ACC112 (cell line): ENCODE data around the gene RABL3.
"Not testable (repeated sequence)": the region's sequence is repeated elsewhere in the genome, so short reads cannot be mapped to it uniquely, and the experiment has no call there.

ENCODE experiments used
- H2AFZ ChIP-seq: fragments of 200-600 bp; sonication (generic); one replicate; pipeline ENCODE4 v1.6.0; 2017; ENCODE audit warnings: antibody characterized with exemption, low read length; ENCODE audit not compliant: unreplicated experiment
- H3K27ac ChIP-seq: fragments of 200-600 bp; sonication (generic); 2 replicates; pipeline ENCODE4 v1.5.1; 2014; ENCODE audit warnings: low read depth, mild to moderate bottlenecking, antibody characterized with exemption, low read length, moderate library complexity
- H3K27me3 ChIP-seq: fragments of 200-600 bp; sonication (generic); 2 replicates; pipeline ENCODE4 v1.6.1; 2014; ENCODE audit warnings: mild to moderate bottlenecking, antibody characterized with exemption, low read length, moderate library complexity, mixed read lengths; ENCODE audit not compliant: insufficient read depth
- H3K36me3 ChIP-seq: fragments of 200-600 bp; sonication (generic); 2 replicates; pipeline ENCODE4 v1.6.1; 2016; ENCODE audit warnings: mild to moderate bottlenecking, antibody characterized with exemption, low read length, moderate library complexity, mixed read lengths; ENCODE audit not compliant: insufficient read depth
- H3K4me1 ChIP-seq: fragments of 200-600 bp; sonication (generic); one replicate; pipeline ENCODE4 v1.6.1; 2016; ENCODE audit warnings: low read length, mixed read lengths; ENCODE audit not compliant: insufficient read depth, unreplicated experiment, control insufficient read depth
- H3K4me3 ChIP-seq: fragments of 200-600 bp; sonication (generic); 2 replicates; pipeline ENCODE4 v1.5.1; 2014; ENCODE audit warnings: mild to moderate bottlenecking, low read depth, low read length
- H3K79me2 ChIP-seq: fragments of 200-600 bp; sonication (generic); one replicate; pipeline ENCODE4 v1.6.0; 2016; ENCODE audit warnings: low read length; ENCODE audit not compliant: control insufficient read depth, unreplicated experiment, insufficient read depth

RABL3 gene

DNA sequence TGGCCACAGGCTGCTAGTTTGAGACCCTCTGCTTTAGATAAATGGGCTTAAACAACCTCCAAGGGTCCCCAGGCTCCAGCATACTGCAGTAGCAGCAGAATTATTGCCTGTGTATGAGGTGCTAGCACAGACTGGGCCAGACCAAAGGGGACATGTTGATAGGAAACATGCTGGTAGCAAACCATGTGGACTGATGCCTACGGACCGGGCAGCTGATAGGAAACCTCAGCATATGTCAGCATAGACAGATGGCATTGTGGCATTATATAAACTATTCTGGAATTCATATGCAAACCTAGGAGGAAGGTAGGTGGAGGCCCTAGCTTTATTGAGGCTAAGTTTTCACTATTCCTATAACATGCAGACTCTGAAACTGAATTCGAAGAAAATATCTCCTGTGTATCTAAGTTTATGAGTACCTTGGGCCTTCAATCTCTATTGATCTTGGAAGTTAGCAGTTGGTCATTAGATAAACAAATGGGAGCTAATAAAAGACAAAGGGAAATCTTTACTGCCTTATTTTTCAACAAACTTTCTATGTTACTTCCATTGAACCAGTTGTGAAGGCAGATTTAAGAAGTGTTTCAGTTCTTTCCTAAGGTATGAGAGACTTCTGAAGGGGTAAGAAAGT is 58.5 kb downstream of the RABL3 start:
- Histone ChIP-seq H2AFZ (no peak overlapping the region), H3K27me3 (no peaks in the 10 kb centered on the region), H3K79me2 (no peaks in the 10 kb centered on the region), H3K36me3 (no peaks in the 10 kb centered on the region), H3K4me1 (peaks cover 7% of the 10 kb centered on the region), H3K4me3 (no peak overlapping the region), H3K27ac (no peak overlapping the region)

DNA sequence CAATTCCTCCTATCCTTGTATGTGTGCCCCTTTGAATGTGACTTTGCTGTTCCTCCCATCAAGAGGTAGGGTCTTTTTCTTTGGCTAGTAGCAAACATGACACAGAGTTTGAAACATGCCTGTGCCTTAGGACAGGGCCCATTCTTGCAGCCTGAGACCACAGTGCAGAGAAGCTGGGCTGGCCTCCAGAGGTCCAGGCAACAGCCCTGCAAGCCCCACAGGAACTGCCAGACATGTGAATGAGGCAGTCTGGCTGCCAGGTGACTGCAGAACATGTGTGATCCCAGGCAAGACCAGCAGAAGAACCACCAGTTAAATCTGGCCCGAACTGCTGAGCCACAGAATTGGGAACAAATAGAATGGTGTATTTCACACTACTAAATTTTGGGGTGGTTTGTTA is 59.1 kb downstream of the RABL3 start:
- Histone ChIP-seq H3K27ac (no peak overlapping the region), H2AFZ (no peak overlapping the region), H3K4me1 (peaks cover 13% of the 10 kb centered on the region), H3K27me3 (no peaks in the 10 kb centered on the region), H3K79me2 (no peaks in the 10 kb centered on the region), H3K4me3 (no peak overlapping the region), H3K36me3 (no peaks in the 10 kb centered on the region)

DNA sequence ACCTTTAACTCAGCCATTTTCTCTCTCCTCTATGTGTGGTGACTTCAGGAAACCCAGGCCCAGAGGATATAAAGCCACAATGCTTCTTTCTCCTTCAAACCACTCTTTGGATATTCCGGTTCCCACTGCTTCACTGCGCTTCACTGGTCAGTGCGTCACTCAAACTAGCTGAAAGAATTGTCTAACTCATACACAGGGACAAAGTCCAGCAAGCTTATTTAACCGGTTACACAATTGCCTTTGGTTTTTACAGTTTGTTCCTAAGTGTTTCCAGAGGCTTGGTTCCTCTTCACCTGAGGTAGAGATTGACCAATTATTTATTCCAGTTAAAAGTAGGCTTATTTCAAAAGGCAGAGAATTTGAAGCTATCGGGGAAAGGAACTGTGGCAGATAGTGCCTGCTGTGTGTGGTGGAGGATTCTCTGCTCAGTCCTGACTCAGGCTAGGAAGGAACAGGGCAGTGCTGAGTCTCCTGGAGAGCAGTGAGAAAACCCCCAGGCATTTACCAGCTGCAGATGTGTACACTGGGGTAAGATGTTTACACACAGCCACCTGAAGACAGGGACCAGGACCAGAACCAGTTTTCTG is 60.1 kb downstream of the RABL3 start, which contains the start of gene HGD:
Gene HGD (minus strand): TSS at position 145 of the 587 bp plus-strand sequence. CDS start 128 bp downstream, at position 17.
- H3K4me3 ChIP-seq, result no peak within 1 kb of the TSS
- no peaks in the 10 kb centered on the region for H3K27me3 ChIP-seq
- no peak within 1 kb of the TSS for H3K27ac ChIP-seq
- H3K79me2 ChIP-seq, result no peaks in the 10 kb centered on the region
- H3K4me1 ChIP-seq, result peaks cover 16% of the 10 kb centered on the region
- H3K36me3 ChIP-seq, result no peaks in the 10 kb centered on the region
- H2AFZ ChIP-seq, result no peak within 1 kb of the TSS

DNA sequence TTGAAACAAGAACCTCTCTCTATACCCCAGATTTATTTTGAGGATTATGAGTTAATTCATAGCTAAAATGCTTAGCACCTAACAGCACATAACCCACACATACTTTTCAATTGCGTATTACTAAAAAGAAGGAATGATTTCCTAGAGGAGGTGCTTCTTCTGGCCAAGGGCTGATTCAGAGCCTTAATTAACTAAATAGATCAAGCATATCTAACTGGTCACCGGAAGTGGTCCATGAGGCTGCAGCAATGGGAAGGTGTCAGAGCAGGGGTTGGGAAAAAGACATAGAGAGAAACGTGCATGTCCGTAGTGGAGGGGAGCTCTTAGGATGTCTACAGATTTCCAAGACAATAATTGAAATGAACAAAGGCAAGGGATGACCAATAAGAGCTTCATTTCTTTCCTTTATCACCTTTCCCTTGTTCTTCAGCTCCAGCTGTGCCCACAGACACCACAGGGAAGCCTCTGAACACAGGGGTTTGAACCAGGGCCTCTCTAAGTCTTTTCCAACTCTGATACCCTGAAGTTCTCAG is 60.7 kb downstream of the RABL3 start:
- H3K79me2 ChIP-seq, result no peaks in the 10 kb centered on the region
- peaks cover 16% of the 10 kb centered on the region for H3K4me1 ChIP-seq
- H3K27ac ChIP-seq, result no peak overlapping the region
- no peak overlapping the region for H2AFZ ChIP-seq
- no peaks in the 10 kb centered on the region for H3K36me3 ChIP-seq
- H3K27me3 ChIP-seq, result no peaks in the 10 kb centered on the region
- H3K4me3 ChIP-seq, result no peak overlapping the region

DNA sequence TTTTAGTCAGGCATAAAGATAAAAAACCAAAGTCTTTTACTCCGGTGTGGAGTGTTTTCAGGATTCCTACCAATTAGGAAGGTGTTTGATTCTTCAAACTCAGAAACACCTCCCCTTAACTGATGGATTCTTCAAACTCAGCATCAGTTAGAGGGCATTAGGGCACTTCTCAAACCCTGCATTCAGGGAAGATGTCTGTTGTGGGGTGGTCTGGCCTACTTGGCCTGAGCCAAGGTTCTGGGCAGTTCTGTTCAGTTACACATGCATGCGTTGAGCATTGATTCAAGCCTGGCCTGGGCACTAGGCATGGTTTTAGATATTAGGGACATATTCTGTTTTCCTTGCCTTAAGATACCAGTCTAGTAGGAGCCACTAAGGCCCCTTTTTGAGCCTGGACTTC is 61.3 kb downstream of the RABL3 start:
- H3K4me1 ChIP-seq, result peaks cover 16% of the 10 kb centered on the region
- no peak overlapping the region for H3K4me3 ChIP-seq
- H2AFZ ChIP-seq, result no peak overlapping the region
- H3K36me3 ChIP-seq, result no peaks in the 10 kb centered on the region
- H3K79me2 ChIP-seq, result no peaks in the 10 kb centered on the region
- no peak overlapping the region for H3K27ac ChIP-seq
- H3K27me3 ChIP-seq, result no peaks in the 10 kb centered on the region

DNA sequence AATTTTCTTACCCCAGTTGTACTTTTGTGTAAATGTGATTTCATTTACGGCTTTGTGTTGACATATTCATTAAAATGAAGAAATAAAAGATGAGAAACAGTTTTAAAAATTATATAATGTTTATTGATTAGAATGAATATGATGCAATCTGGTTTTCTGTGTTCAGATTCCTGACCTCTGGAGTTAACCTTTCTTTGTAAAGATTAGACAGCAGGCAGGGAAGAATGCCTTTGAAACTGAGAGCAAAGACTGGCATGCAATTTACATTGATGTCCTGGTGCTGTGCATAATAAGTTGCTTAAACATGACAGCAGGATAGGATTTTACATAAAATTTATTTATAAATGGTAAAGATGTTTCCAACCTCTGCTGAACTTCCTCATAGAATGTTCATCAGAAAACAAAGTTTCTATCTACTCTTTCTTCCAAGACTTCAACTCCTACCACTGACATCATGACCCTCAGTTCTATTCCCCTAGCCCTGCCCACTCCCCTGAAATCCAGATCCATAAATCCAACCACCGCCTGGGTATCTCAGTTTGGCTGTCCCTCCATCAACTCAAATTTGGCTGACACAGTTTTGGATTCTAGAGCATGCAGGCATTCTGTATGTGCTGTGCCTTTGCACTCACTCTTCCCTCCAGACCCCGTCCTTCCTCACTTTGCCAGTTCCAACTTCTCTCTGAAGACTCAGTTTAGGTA is 62.0 kb downstream of the RABL3 start:
- Histone ChIP-seq H3K27me3 (no peaks in the 10 kb centered on the region), H3K4me3 (no peak overlapping the region), H3K4me1 (peaks cover 16% of the 10 kb centered on the region), H3K27ac (no peak overlapping the region), H3K36me3 (no peaks in the 10 kb centered on the region), H2AFZ (no peak overlapping the region), H3K79me2 (no peaks in the 10 kb centered on the region)

DNA sequence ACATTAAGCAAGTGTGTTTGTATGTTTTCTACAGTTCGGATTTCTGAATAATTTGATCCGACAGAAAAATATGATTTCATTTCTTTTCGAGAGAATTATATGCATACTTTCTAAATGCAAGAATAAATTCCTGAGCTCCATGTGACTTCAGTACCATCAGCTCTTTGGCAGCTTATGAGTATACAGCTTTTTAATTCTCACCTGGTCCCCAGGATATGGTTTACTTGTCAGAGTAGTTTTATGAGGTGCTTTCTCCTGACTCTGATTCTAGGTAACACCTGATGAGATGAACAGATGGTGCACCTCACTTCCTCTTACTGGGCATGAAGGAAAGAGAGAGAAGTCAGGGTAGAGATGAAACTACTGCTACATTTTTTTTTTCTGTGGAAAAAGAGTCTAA is 63.3 kb downstream of the RABL3 start:
- Histone ChIP-seq H3K4me3 (peak overlapping the region; percentile 57), H3K4me1 (peaks cover 16% of the 10 kb centered on the region), H3K27ac (peak overlapping the region; percentile 63), H2AFZ (peak overlapping the region; percentile 59), H3K36me3 (no peaks in the 10 kb centered on the region), H3K79me2 (no peaks in the 10 kb centered on the region), H3K27me3 (no peaks in the 10 kb centered on the region)

DNA sequence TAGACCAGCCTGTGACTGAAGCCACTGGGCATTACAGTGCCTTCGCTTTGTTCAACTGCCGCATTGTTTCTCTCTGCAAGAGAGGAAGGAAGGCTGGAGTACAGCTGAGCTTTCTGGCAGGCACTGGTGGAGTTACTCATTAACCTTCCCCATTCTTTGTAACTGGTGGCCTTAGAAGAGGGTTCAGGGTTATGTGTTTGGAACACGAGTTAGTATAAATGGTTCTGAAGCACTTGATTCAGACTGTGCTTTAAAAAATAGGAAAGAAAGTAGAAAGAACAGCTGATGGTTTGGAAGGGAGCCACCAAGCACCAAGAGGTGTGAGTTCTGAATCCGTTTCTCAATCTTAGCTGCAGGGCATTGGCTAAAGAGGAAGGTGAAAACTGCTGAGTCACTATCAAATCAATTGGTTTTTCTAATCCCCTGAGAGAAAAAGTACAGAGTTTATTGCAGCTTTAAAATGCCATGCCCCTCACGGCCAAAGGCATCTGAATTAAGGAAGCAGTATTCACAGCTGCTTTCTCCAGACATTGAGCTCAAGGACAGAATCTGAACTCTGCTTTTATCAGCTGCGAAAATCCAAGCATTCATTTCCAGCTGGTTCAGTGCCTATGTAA is 63.9 kb downstream of the RABL3 start:
- peak overlapping the region; percentile 81 for H2AFZ ChIP-seq
- no peaks in the 10 kb centered on the region for H3K79me2 ChIP-seq
- peak overlapping the region; percentile 57 for H3K4me3 ChIP-seq
- H3K27ac ChIP-seq, result peak overlapping the region; percentile 63
- no peaks in the 10 kb centered on the region for H3K36me3 ChIP-seq
- no peaks in the 10 kb centered on the region for H3K27me3 ChIP-seq
- H3K4me1 ChIP-seq, result peaks cover 16% of the 10 kb centered on the region

DNA sequence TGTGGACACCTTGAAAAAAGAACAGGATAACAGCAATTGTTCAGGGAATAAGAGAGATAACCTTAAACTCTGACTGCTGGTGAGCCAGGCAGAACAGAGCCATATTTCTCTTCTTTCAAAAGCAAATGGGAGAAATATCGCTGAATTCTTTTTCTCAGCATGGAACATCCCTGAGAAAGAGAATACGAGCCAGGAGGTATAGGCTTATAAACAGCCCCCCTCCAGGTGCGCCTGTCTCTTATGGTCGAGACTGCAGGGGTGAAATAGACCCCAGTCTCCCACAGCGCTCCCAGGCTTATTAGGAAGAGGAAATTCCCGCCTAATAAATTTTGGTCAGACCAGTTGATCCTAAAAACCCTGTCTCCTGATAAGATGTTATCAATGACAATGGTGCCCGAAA is 65.1 kb downstream of the RABL3 start:
- H3K4me3 ChIP-seq, H3K27ac ChIP-seq, H3K79me2 ChIP-seq: not testable (repeated sequence)

DNA sequence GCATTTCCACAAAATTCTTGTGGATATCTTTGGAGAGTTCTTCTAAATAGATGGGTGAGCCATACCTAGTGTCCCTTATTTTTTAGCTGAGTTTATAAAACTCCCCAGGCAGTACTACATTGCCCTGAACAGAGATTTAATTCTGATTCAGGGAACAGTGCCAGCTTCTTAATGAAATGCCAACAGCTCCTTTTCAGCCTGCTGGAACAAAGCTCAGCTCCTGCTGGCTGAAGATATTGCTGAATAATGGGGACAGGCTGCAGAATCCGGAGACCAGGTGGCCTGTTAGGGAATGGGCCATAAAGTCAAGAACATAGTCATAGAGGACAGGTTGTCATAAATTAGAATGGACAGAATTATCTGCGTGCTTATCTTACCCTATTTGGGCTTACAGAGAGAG is 69.2 kb downstream of the RABL3 start:
- no peaks in the 10 kb centered on the region for H3K36me3 ChIP-seq
- no peaks in the 10 kb centered on the region for H3K27me3 ChIP-seq
- no peak overlapping the region for H3K4me3 ChIP-seq
- H3K4me1 ChIP-seq, result peaks cover 3% of the 10 kb centered on the region
- no peak overlapping the region for H3K27ac ChIP-seq
- no peak overlapping the region for H2AFZ ChIP-seq
- H3K79me2 ChIP-seq, result no peaks in the 10 kb centered on the region

More for the DNA sequence above, 65.1 kb downstream of the RABL3 start:
- not testable (repeated sequence) for H3K36me3 ChIP-seq, H2AFZ ChIP-seq, H3K27me3 ChIP-seq
- H3K4me1 ChIP-seq, result peaks cover 16% of the 10 kb centered on the region
